A549 (cell line): ENCODE data around the gene NUDT17.

ENCODE experiments used
- CEBPB ChIP-seq, 2 experiments: fragments of >200 bp in 1 of 2; sonication (Bioruptor Twin) in 1 of 2; formaldehyde crosslinking in 1 of 2; IDR thresholded peaks; 2 replicates each; pipeline ENCODE4 v1.6.1; 2012 to 2016
- CHD2 ChIP-seq: fragments of 150-350 bp; IDR thresholded peaks from 2 replicates; pipeline ENCODE4 v1.6.1; 2014; ENCODE audit warnings: low read length; ENCODE audit not compliant: partially characterized antibody
- CTCF ChIP-seq: fragments of >200 bp; sonication (Bioruptor Twin); formaldehyde crosslinking; IDR thresholded peaks from 3 replicates; pipeline ENCODE4 v1.5.1; 2016
- EP300 ChIP-seq, 2 experiments: fragments of >200 bp; sonication (Bioruptor Twin); formaldehyde crosslinking; IDR thresholded peaks; 2 replicates in 1 of 2; 3 replicates in 1 of 2; pipeline ENCODE4 v1.6.1; 2016 to 2017
- ESRRA ChIP-seq: fragments of 150-350 bp; IDR thresholded peaks from 2 replicates; pipeline ENCODE4 v1.6.1; 2014; ENCODE audit warnings: mild to moderate bottlenecking, low read length, borderline replicate concordance
- MAX ChIP-seq: IDR thresholded peaks from 2 replicates; pipeline ENCODE4 v1.6.1; 2012
- MAZ ChIP-seq: fragments of 150-350 bp; IDR thresholded peaks from 2 replicates; pipeline ENCODE4 v1.6.1; 2014; ENCODE audit warnings: antibody characterized with exemption, low read depth, low read length, borderline replicate concordance
- POLR2A ChIP-seq: IDR thresholded peaks from 2 replicates; pipeline ENCODE4 v1.6.1; 2012; ENCODE audit warnings: mild to moderate bottlenecking, low read length
- RAD21 ChIP-seq, 2 experiments: fragments of >200 bp in 1 of 2; sonication (Bioruptor Twin) in 1 of 2; formaldehyde crosslinking in 1 of 2; IDR thresholded peaks in 1 of 2; conservative IDR thresholded peaks in 1 of 2; 2 replicates in 1 of 2; 3 replicates in 1 of 2; pipeline ENCODE4 v1.6.1; 2012 to 2018; ENCODE audit warnings: inconsistent platforms in 1 of 2
- REST ChIP-seq: fragments of 200-600 bp; sonication (generic); IDR thresholded peaks from 2 replicates; pipeline ENCODE4 v1.6.1; 2016; ENCODE audit warnings: antibody characterized with exemption, mild to moderate bottlenecking, moderate library complexity

- no peak for TF ChIP-seq RAD21 (conservative IDR thresholded peaks at IDR 0.05 in 1 of 2, IDR thresholded peaks at IDR 0.05 in 1 of 2)
- no peak for TF ChIP-seq CEBPB (IDR thresholded peaks at IDR 0.05)
- TF ChIP-seq MAX: no peak
- no peak for TF ChIP-seq EP300 (IDR thresholded peaks at IDR 0.05)
- no peak for TF ChIP-seq POLR2A
- TF ChIP-seq CTCF: no peak
- TF ChIP-seq ESRRA: no peak
- no peak for TF ChIP-seq REST
- no peak for TF ChIP-seq CHD2
- TF ChIP-seq MAZ: no peak
Measured at GRCh38 chr1:145874646-145875045, 29.2 kb downstream of the NUDT17 start.
